ENCODE results near the gene LCA5L. TPM values are rescaled to one million over a fixed set of nuclear protein-coding genes. Genes with fewer than 3 reads are reported as not detected.

The LCA5L gene
- total and polyA plus RNA-seq, 10 of the 15 experiments (the other 5 are each of a cell fraction or from before 2014, with no cell fraction given), result 0.18 to 0.55 (median 0.27) TPM; not detected in 2

GRCh38 chr21:39445321-39446269 is at the start of gene LCA5L (continued):
- TF ChIP-seq CEBPZ (IDR thresholded peaks at IDR 0.05; ENCODE audit: low read depth, low read length) (no peak), PAX5 (IDR thresholded peaks at IDR 0.05; ENCODE audit: borderline replicate concordance, low read depth, low read length) (no peak; the same call in 1 of the 2 replicates), MYC (IDR thresholded peaks at IDR 0.05; ENCODE audit: insufficient read depth, insufficient read length, insufficient replicate concordance, low read length, severe bottlenecking) (no peak), SIN3A (IDR thresholded peaks at IDR 0.05; ENCODE audit: low read depth, low read length) (peak; percentile 89), ESRRA (IDR thresholded peaks at IDR 0.05; ENCODE audit: low read length) (no peak), CUX1 (IDR thresholded peaks at IDR 0.05; ENCODE audit: insufficient replicate concordance, low read depth, low read length) (no peak), KLF5 (IDR thresholded peaks at IDR 0.05; ENCODE audit: partially characterized antibody) (peak; percentile 80), ZNF217 (IDR thresholded peaks at IDR 0.05) (no peak), SUPT20H (IDR thresholded peaks at IDR 0.05; ENCODE audit: borderline replicate concordance, control insufficient read depth, low read depth, low read length) (no peak), ZNF384 (IDR thresholded peaks at IDR 0.05; ENCODE audit: borderline replicate concordance, low read depth, low read length) (no peak), NRF1 (conservative IDR thresholded peaks at IDR 0.05; ENCODE audit: low read depth, low read length) (peak; percentile 59), BCL11A (IDR thresholded peaks at IDR 0.05; ENCODE audit: low read depth, low read length) (no peak), MTA3 (IDR thresholded peaks at IDR 0.05; ENCODE audit: borderline replicate concordance, low read length) (no peak), DPF2 (IDR thresholded peaks at IDR 0.05) (peak; percentile 70), NFYA (IDR thresholded peaks at IDR 0.05; ENCODE audit: borderline replicate concordance, low read depth, low read length) (no peak)
- TF ChIP-seq, protein P1, sequence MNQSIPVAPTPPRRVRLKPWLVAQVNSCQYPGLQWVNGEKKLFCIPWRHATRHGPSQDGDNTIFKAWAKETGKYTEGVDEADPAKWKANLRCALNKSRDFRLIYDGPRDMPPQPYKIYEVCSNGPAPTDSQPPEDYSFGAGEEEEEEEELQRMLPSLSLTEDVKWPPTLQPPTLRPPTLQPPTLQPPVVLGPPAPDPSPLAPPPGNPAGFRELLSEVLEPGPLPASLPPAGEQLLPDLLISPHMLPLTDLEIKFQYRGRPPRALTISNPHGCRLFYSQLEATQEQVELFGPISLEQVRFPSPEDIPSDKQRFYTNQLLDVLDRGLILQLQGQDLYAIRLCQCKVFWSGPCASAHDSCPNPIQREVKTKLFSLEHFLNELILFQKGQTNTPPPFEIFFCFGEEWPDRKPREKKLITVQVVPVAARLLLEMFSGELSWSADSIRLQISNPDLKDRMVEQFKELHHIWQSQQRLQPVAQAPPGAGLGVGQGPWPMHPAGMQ (IDR thresholded peaks at IDR 0.05; ENCODE audit: borderline replicate concordance), result no peak

All from GM12878 (cell line).